Kasumi-1 (cell line): Measurements from ENCODE around the gene ADIPOQ.
"Not testable (repeated sequence)": the region's sequence is repeated elsewhere in the genome, so short reads cannot be mapped to it uniquely, and the experiment has no call there.

Experiments
- DNase-seq, 2 experiments: peaks; one replicate each; lab custom pipeline; 2025; lab: John Stamatoyannopoulos, UW

The ADIPOQ gene

GRCh38 chr3:186870421-186871201, 28.1 kb downstream of the ADIPOQ start:
- no peak for DNase-seq

- peak; percentile 54 to 62 for DNase-seq
These were observed 29.0 kb downstream of the ADIPOQ start for GRCh38 chr3:186871403-186871924.

DNA sequence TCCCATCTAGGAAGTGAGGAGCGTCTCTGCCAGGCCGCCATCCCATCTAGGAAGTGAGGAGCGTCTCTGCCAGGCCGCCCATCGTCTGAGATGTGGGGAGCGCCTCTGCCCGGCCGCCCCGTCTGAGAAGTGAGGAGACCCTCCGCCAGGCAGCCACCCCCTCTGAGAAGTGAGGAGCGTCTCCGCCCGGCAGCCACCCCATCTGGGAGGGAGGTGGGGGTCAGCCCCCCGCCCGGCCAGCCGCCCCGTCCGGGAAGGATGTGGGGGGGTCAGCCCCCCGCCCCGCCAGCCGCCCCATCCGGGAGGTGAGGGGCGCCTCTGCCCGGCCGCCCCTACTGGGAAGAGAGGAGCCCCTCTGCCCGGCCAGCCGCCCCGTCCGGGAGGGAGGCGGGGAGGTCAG, 31.3 kb downstream of the ADIPOQ start:
- not testable (repeated sequence) for DNase-seq

GRCh38 chr3:186874216-186874615, 31.7 kb downstream of the ADIPOQ start:
- DNase-seq = not testable (repeated sequence)

GRCh38 chr3:186874841-186875240, 32.3 kb downstream of the ADIPOQ start:
- DNase-seq = not testable (repeated sequence)

- DNase-seq = no peak
These were observed 33.2 kb downstream of the ADIPOQ start for GRCh38 chr3:186875708-186876107.

DNA sequence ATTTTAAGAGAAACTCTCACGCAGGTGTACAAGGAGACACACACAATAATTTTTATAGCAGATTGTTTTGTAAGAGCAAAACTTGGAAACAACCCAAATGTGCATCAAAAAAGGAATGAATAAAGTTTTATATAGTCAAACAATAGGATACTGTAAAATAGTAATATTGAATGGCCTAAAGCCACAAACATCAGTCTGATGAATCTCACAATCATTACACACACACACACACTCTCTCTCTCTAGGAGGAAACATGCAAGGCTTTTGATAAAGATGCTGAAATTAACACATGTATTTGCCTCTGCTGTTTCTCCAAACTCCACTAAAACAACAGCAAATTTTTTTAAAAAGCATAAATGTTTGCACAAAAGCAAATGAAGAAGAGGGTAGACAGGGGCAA, 37.3 kb downstream of the ADIPOQ start:
- no peak for DNase-seq

DNA sequence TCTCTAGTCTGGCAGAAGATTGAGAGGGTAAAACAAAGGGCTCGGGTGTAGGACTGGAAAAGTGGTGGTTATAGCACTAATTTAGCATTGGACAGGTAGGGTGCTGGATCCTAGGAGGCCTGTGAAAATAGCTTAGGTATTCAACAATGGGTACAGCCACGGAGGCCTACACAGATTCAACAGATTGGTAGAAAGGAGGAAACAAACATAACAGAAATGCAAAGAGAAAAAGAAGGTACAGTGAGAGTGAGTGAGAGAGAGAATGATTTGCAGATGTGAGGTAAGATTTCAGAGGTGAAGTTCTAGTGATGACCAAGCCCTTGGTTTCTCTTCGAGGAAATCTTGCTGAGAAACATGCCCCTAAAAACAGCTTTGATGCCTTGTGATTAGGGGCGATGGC, 37.9 kb downstream of the ADIPOQ start:
- DNase-seq = no peak

GRCh38 chr3:186882150-186882524, 39.6 kb downstream of the ADIPOQ start:
- peak in 1 of 2 experiments; percentile 17 for DNase-seq

- peak; percentile 15 to 18 for DNase-seq
These were observed 40.6 kb downstream of the ADIPOQ start for GRCh38 chr3:186882881-186883685.

DNA sequence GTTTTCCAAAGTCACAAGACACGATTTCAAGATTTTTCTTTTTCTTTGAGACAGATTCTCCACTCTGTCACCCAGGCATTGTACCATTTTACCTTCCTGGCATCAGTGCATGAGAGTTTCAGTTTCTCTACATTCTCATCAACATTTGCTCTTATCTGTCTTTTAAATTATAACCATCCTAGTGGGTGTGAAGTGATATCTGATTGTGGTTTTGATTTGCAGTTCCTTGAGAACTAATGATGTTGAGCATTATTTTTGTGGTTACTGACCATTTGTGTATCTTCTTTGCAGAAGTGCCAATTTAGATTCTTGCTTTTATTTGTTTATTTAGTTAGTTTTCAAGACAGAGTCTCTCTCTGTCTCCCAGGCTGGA, 41.2 kb downstream of the ADIPOQ start:
- DNase-seq = no peak

GRCh38 chr3:186884868-186885267, 42.4 kb downstream of the ADIPOQ start:
- DNase-seq = not testable (repeated sequence)

GRCh38 chr3:186886202-186886981, 43.9 kb downstream of the ADIPOQ start:
- DNase-seq = no peak

GRCh38 chr3:186887507-186887938, 45.0 kb downstream of the ADIPOQ start:
- not testable (repeated sequence) for DNase-seq

- DNase-seq = peak; percentile 84 to 85
These were observed 46.1 kb downstream of the ADIPOQ start for GRCh38 chr3:186888569-186888968.

DNA sequence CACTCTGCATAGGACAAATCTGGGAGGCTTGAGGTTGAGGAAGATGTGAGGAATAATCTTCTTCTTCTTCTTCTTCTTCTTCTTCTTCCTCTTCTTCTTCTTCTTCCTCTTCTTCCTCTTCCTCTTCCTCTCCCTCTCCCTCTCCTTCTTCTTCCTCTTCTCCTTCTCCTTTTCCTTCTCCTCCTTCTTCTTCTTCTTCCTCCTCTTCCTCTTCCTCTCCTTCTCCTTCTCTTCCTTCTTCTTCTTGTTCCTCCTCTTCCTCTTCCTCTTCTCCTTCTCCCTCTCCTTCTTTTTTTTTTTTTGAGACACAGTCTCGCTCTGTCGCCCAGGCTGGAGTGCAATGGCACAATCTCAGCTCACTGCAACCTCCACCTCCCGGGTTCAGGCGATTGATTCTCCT, 47.2 kb downstream of the ADIPOQ start:
- DNase-seq = not testable (repeated sequence)

DNA sequence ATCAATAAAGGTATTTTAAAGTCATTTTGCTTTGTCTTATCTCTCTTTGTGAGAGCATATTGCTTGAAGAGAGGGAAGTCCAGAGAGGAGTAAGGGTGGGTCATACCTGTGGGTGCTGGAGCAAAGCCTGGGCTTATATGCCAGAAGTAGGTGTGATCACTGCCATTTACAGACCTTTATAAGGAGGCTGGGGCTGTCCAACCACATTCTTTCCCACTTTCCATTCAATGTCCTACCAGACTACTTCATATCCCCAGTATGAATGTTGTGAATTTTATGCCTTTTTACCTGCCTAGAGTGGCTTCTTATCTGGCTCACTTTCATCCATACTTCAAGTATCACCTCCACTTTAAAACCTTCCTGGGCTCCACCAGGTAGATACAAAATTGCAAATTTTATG, 48.4 kb downstream of the ADIPOQ start:
- no peak for DNase-seq

GRCh38 chr3:186893071-186893470, 50.6 kb downstream of the ADIPOQ start:
- DNase-seq = not testable (repeated sequence)

DNA sequence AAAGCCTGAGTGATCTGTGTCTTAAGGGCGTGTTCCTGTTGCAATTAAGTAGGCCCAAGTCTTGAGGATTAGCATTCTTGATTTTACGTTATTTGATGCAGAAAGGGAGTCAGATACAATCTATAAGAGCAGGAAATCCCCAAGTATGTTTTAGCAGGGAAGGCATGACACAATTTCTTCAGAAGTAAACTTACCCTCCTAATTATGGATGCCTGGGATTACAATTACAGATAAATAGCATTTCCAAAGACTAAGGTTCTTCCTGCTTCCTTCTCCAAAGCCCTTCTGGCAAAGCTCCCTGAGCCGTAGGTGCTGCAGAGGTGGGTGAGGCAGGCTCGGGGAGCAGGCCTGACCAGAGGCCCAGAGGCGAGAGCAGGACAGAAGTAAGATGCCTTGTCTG, 52.9 kb downstream of the ADIPOQ start:
- no peak for DNase-seq

- no peak for DNase-seq
These were observed 53.5 kb downstream of the ADIPOQ start for GRCh38 chr3:186896006-186896405.

DNA sequence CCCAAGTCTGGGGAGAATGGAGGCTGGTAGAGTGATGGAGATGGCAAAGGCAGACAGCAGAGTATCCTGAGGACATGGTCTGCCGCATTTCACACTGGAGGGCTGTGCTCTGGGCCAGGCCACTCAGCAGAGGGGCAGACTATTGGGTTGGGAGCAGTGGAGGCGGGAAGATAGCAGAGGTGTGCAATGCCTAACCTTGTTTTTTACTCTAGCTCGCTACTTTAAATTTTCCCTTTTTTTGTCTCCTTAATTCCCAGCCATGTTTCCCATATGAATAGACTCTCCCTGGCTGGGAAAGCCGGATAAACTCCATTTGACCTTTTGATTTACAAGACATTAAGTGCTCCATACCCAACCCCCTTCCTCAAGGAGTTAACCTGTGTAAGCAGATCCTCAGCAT, 54.4 kb downstream of the ADIPOQ start:
- no peak for DNase-seq

- no peak for DNase-seq
These were observed 58.7 kb downstream of the ADIPOQ start for GRCh38 chr3:186901135-186901734.
